ENCODE results near the gene PTPRU.

The PTPRU gene

DNA sequence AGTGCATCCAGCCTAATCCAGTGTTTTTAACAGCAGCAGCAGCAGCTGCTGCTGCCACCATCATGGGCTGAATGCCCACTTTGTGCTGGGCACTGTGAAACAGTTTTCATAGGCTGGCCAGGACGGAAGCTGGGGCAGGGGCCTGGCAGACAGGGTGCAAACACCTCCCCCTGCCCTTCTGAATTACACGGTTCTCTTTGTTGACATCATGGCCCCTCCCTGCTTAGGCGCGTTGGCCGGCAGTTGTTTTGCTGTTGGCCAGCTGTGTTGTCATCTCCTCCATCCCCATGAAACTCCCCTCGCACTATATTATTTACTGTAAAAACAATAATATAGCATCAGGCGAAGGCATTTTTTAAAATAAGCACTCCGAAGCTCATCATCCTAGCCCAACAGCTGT lies 33.1 kb downstream of the PTPRU start:
- no peak for TF ChIP-seq SIN3A (IDR thresholded peaks at IDR 0.05; ENCODE audit: borderline replicate concordance, insufficient read depth, low read length)

GRCh38 chr1:29270929-29271521 lies 34.7 kb downstream of the PTPRU start:
- TF ChIP-seq POLR2AphosphoS5 (IDR thresholded peaks at IDR 0.05; ENCODE audit: low read depth, low read length) (no peak), FOXP2 (optimal IDR thresholded peaks at IDR 0.05; ENCODE audit: borderline replicate concordance, extremely low read depth, extremely low read length, insufficient read depth) (no peak), SIN3A (IDR thresholded peaks at IDR 0.05; ENCODE audit: borderline replicate concordance, insufficient read depth, low read length) (no peak), TAF1 (IDR thresholded peaks at IDR 0.05; ENCODE audit: borderline replicate concordance, insufficient read depth, low read length) (no peak)
- TF ChIP-seq, protein P1, sequence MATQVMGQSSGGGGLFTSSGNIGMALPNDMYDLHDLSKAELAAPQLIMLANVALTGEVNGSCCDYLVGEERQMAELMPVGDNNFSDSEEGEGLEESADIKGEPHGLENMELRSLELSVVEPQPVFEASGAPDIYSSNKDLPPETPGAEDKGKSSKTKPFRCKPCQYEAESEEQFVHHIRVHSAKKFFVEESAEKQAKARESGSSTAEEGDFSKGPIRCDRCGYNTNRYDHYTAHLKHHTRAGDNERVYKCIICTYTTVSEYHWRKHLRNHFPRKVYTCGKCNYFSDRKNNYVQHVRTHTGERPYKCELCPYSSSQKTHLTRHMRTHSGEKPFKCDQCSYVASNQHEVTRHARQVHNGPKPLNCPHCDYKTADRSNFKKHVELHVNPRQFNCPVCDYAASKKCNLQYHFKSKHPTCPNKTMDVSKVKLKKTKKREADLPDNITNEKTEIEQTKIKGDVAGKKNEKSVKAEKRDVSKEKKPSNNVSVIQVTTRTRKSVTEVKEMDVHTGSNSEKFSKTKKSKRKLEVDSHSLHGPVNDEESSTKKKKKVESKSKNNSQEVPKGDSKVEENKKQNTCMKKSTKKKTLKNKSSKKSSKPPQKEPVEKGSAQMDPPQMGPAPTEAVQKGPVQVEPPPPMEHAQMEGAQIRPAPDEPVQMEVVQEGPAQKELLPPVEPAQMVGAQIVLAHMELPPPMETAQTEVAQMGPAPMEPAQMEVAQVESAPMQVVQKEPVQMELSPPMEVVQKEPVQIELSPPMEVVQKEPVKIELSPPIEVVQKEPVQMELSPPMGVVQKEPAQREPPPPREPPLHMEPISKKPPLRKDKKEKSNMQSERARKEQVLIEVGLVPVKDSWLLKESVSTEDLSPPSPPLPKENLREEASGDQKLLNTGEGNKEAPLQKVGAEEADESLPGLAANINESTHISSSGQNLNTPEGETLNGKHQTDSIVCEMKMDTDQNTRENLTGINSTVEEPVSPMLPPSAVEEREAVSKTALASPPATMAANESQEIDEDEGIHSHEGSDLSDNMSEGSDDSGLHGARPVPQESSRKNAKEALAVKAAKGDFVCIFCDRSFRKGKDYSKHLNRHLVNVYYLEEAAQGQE (IDR thresholded peaks at IDR 0.05; ENCODE audit: insufficient read depth in 1 of 2, low read depth in 2 of 2, low read length in 2 of 2): no peak

DNA sequence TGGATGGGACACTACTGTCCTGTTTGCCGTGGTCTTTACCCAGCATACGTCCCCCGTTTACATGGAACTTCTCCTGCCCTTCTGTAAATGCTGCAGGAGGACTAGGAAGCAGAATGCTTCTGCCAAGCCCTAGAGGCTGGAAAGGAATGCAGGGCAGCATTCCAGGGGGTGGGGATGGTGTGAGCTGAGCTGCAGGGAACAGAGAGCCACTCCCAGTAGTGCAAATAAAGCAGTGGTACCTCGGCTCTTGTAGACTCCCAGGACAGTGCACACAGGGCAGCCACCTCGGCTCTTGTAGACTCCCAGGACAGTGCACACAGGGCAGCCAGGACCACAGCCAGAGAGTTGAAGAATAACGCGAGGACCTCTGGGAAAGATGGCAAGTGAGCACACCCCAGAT lies 35.4 kb downstream of the PTPRU start:
- TF ChIP-seq, protein P1 (IDR thresholded peaks at IDR 0.05; ENCODE audit: insufficient read depth in 1 of 2, low read depth in 2 of 2, low read length in 2 of 2): no peak
- no peak for TF ChIP-seq FOXP2 (optimal IDR thresholded peaks at IDR 0.05; ENCODE audit: borderline replicate concordance, extremely low read depth, extremely low read length, insufficient read depth)
- TF ChIP-seq POLR2AphosphoS5 (IDR thresholded peaks at IDR 0.05; ENCODE audit: low read depth, low read length): no peak
- TF ChIP-seq TAF1 (IDR thresholded peaks at IDR 0.05; ENCODE audit: borderline replicate concordance, insufficient read depth, low read length): no peak
- no peak for TF ChIP-seq SIN3A (IDR thresholded peaks at IDR 0.05; ENCODE audit: borderline replicate concordance, insufficient read depth, low read length)

DNA sequence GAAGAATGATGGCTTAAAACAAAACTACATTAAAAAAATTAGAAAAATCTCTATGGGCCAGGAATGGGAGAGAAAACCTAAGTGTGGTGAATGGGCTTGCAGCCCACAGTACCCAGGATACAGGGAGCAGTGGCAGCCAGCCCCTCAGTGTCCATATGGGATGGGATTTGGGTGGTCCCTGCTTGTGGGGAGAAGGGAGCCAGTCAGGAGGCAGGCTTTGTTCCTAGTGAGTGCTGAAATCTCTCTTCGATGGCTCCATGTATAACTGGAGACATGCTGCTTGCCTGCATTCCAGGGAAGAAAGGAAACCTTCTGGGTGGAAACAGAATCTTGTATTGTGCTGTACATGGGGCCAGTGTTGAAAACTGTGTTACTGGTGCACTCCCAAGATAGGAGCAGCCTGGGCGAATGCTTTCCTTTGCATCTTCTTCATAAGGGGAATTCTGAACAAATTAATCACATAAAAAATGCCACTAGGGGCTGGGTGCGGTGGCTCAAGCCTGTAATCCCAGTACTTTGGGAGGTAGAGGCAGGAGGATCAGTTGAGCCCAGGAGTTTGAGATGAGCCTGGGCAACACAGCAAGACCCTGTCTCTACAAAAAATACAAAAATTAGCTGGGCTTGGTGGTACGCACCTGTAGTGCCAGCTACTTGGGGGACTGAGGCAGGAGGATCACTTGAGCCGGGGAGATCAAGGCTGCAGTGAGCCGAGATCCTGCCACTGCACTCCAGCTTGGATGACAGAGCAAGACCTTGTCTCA lies 36.0 kb downstream of the PTPRU start:
- TF ChIP-seq SIN3A (IDR thresholded peaks at IDR 0.05; ENCODE audit: borderline replicate concordance, insufficient read depth, low read length): no peak
- no peak for TF ChIP-seq FOXP2 (optimal IDR thresholded peaks at IDR 0.05; ENCODE audit: borderline replicate concordance, extremely low read depth, extremely low read length, insufficient read depth)
- TF ChIP-seq POLR2AphosphoS5 (IDR thresholded peaks at IDR 0.05; ENCODE audit: low read depth, low read length): no peak
- TF ChIP-seq, protein P1 (IDR thresholded peaks at IDR 0.05; ENCODE audit: insufficient read depth in 1 of 2, low read depth in 2 of 2, low read length in 2 of 2): no peak
- no peak for TF ChIP-seq TAF1 (IDR thresholded peaks at IDR 0.05; ENCODE audit: borderline replicate concordance, insufficient read depth, low read length)

DNA sequence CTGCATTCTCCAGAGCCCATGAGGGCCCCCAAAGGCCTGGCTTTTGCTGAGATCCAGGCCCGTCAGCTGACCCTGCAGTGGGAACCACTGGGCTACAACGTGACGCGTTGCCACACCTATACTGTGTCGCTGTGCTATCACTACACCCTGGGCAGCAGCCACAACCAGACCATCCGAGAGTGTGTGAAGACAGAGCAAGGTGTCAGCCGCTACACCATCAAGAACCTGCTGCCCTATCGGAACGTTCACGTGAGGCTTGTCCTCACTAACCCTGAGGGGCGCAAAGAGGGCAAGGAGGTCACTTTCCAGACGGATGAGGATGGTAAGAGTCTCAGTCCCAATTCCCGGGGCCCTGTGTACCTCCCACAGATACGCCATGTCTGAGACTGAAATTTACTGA lies 39.1 kb downstream of the PTPRU start:
- TF ChIP-seq, protein P1 (IDR thresholded peaks at IDR 0.05; ENCODE audit: insufficient read depth in 1 of 2, low read depth in 2 of 2, low read length in 2 of 2): no peak
- no peak for TF ChIP-seq SIN3A (IDR thresholded peaks at IDR 0.05; ENCODE audit: borderline replicate concordance, insufficient read depth, low read length)
- no peak for TF ChIP-seq TAF1 (IDR thresholded peaks at IDR 0.05; ENCODE audit: borderline replicate concordance, insufficient read depth, low read length)
- no peak for TF ChIP-seq FOXP2 (optimal IDR thresholded peaks at IDR 0.05; ENCODE audit: borderline replicate concordance, extremely low read depth, extremely low read length, insufficient read depth)
- TF ChIP-seq POLR2AphosphoS5 (IDR thresholded peaks at IDR 0.05; ENCODE audit: low read depth, low read length): no peak
